HEK293 (cell line): Measurements from ENCODE around the gene MOB2.
"Not testable (repeated sequence)": the region's sequence is repeated elsewhere in the genome, so short reads cannot be mapped to it uniquely, and the experiment has no call there.

Experiments used
- HOXA7 ChIP-seq: sonication (generic); formaldehyde crosslinking; IDR thresholded peaks from 2 replicates; pipeline ENCODE4 v1.8.1; 2022; ENCODE audit warnings: missing genetic modification reagents, borderline replicate concordance
- KLF10 ChIP-seq: fragments of 450-650 bp; IDR thresholded peaks from 2 replicates; pipeline ENCODE4 v1.5.1; 2018; ENCODE audit warnings: missing biosample characterization, mild to moderate bottlenecking, missing genetic modification characterization
- SALL2 ChIP-seq: fragments of 450-650 bp; formaldehyde crosslinking; IDR thresholded peaks from 2 replicates; pipeline ENCODE4 v1.5.0; 2017; ENCODE audit warnings: missing biosample characterization, mild to moderate bottlenecking, missing genetic modification characterization, borderline replicate concordance
- TCF7L2 ChIP-seq: IDR thresholded peaks from 2 replicates; pipeline ENCODE4 v1.6.1; 2011; ENCODE audit warnings: low read depth, mild to moderate bottlenecking, inconsistent platforms, low read length, moderate library complexity, borderline replicate concordance
- WT1 ChIP-seq: fragments of 450-650 bp; formaldehyde crosslinking; IDR thresholded peaks from 2 replicates; pipeline ENCODE4 v1.5.1; 2016; ENCODE audit warnings: missing biosample characterization, missing genetic modification characterization
- ZNF148 ChIP-seq: fragments of 450-650 bp; formaldehyde crosslinking; IDR thresholded peaks from 2 replicates; pipeline ENCODE4 v1.5.0; 2017; ENCODE audit warnings: missing biosample characterization, missing genetic modification characterization, borderline replicate concordance
- ZNF24 ChIP-seq: fragments of 450-650 bp; formaldehyde crosslinking; IDR thresholded peaks from 2 replicates; pipeline ENCODE4 v1.5.1; 2016; ENCODE audit warnings: missing biosample characterization, missing genetic modification characterization
- ZNF324 ChIP-seq: fragments of 450-650 bp; formaldehyde crosslinking; IDR thresholded peaks from 2 replicates; pipeline ENCODE4 v1.5.1; 2016; ENCODE audit warnings: missing biosample characterization, missing genetic modification characterization
- ZNF785 ChIP-seq: fragments of 450-650 bp; formaldehyde crosslinking; IDR thresholded peaks from 2 replicates; pipeline ENCODE4 v1.5.1; 2016; ENCODE audit warnings: missing biosample characterization, missing genetic modification characterization
- TF ChIP-seq, protein P1 (sequence below): fragments of 450-650 bp; formaldehyde crosslinking; IDR thresholded peaks from 2 replicates; pipeline ENCODE4 v1.5.1; 2016; ENCODE audit warnings: missing biosample characterization, missing genetic modification characterization

- not testable (repeated sequence) for TF ChIP-seq WT1 (tag by site-specific recombination); TCF7L2; SALL2 (tag by site-specific recombination); ZNF785 (tag by site-specific recombination); ZNF24 (tag by site-specific recombination); HOXA7 (CRISPR knock-in tag); ZNF324 (tag by site-specific recombination); KLF10 (tag by site-specific recombination); ZNF148 (tag by site-specific recombination)
- TF ChIP-seq, protein P1, sequence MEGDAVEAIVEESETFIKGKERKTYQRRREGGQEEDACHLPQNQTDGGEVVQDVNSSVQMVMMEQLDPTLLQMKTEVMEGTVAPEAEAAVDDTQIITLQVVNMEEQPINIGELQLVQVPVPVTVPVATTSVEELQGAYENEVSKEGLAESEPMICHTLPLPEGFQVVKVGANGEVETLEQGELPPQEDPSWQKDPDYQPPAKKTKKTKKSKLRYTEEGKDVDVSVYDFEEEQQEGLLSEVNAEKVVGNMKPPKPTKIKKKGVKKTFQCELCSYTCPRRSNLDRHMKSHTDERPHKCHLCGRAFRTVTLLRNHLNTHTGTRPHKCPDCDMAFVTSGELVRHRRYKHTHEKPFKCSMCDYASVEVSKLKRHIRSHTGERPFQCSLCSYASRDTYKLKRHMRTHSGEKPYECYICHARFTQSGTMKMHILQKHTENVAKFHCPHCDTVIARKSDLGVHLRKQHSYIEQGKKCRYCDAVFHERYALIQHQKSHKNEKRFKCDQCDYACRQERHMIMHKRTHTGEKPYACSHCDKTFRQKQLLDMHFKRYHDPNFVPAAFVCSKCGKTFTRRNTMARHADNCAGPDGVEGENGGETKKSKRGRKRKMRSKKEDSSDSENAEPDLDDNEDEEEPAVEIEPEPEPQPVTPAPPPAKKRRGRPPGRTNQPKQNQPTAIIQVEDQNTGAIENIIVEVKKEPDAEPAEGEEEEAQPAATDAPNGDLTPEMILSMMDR: not testable (repeated sequence)
Measured at GRCh38 chr11:1435479-1435819, 51.1 kb downstream of the MOB2 start.
